ENCODE measurements around the gene ATP6AP1. TPM values are rescaled to one million over a fixed set of nuclear protein-coding genes. Genes with fewer than 3 reads are reported as not detected.

Gene ATP6AP1
- total RNA-seq: 70.0 and 78.3 TPM in 2 replicates

- Histone ChIP-seq H3K27me3 (ENCODE audit: control insufficient read depth, insufficient read depth, low read length) (no peaks in the 10 kb centered on the region), H3K36me3 (ENCODE audit: control insufficient read depth, insufficient read depth, low read length) (no peaks in the 10 kb centered on the region), H3K4me3 (ENCODE audit: low read depth, low read length) (peak within 1 kb of the TSS; percentile 67)
- TF ChIP-seq CTCF (IDR thresholded peaks at IDR 0.05; ENCODE audit: insufficient read depth, low read length, poor library complexity, severe bottlenecking): no peak
- peak; percentile 70 for DNase-seq (ENCODE audit: low read depth)
Measured at GRCh38 chrX:154428176-154429171, at the start of gene ATP6AP1. TSS of gene ATP6AP1 (plus strand) at chrX:154428677. CDS start at chrX:154428693, 16 bp downstream.

- peak; percentile 73 for DNase-seq (ENCODE audit: low read depth)
- no peak for TF ChIP-seq CTCF (IDR thresholded peaks at IDR 0.05; ENCODE audit: insufficient read depth, low read length, poor library complexity, severe bottlenecking)
- peak within 1 kb of the TSS; percentile 78 for H3K4me3 ChIP-seq (ENCODE audit: low read depth, low read length)
- no peaks in the 10 kb centered on the region for H3K27me3 ChIP-seq (ENCODE audit: control insufficient read depth, insufficient read depth, low read length)
- no peaks in the 10 kb centered on the region for H3K36me3 ChIP-seq (ENCODE audit: control insufficient read depth, insufficient read depth, low read length)
Measured at GRCh38 chrX:154378799-154379568, 49.5 kb upstream of the ATP6AP1 start, which contains the start of gene EMD. TSS of gene EMD (plus strand) at chrX:154379295. CDS start at chrX:154379485, 190 bp downstream.

- Histone ChIP-seq H3K27me3 (ENCODE audit: control insufficient read depth, insufficient read depth, low read length) (no peaks in the 10 kb centered on the region), H3K36me3 (ENCODE audit: control insufficient read depth, insufficient read depth, low read length) (no peaks in the 10 kb centered on the region), H3K4me3 (ENCODE audit: low read depth, low read length) (peak overlapping the region; percentile 78)
- no peak for DNase-seq (ENCODE audit: low read depth)
- TF ChIP-seq CTCF (IDR thresholded peaks at IDR 0.05; ENCODE audit: insufficient read depth, low read length, poor library complexity, severe bottlenecking): no peak
Measured at GRCh38 chrX:154379569-154379951, 48.9 kb upstream of the ATP6AP1 start.

- TF ChIP-seq CTCF (IDR thresholded peaks at IDR 0.05; ENCODE audit: insufficient read depth, low read length, poor library complexity, severe bottlenecking): no peak
- Histone ChIP-seq H3K4me3 (ENCODE audit: low read depth, low read length) (peak overlapping the region; percentile 78), H3K27me3 (ENCODE audit: control insufficient read depth, insufficient read depth, low read length) (no peaks in the 10 kb centered on the region), H3K36me3 (ENCODE audit: control insufficient read depth, insufficient read depth, low read length) (no peaks in the 10 kb centered on the region)
- no peak for DNase-seq (ENCODE audit: low read depth)
Measured at GRCh38 chrX:154380153-154380552, 48.3 kb upstream of the ATP6AP1 start.

GRCh38 chrX:154380787-154381186 lies 47.7 kb upstream of the ATP6AP1 start:
- Histone ChIP-seq H3K36me3 (ENCODE audit: control insufficient read depth, insufficient read depth, low read length) (no peaks in the 10 kb centered on the region), H3K4me3 (ENCODE audit: low read depth, low read length) (no peak overlapping the region), H3K27me3 (ENCODE audit: control insufficient read depth, insufficient read depth, low read length) (no peaks in the 10 kb centered on the region)
- TF ChIP-seq CTCF (IDR thresholded peaks at IDR 0.05; ENCODE audit: insufficient read depth, low read length, poor library complexity, severe bottlenecking): no peak
- DNase-seq (ENCODE audit: low read depth): no peak

All from kidney epithelial cell (primary cell).